Breast epithelium (tissue), 4 donors: ENCODE measurements around the gene IGSF6. TPM values are rescaled to one million over a fixed set of nuclear protein-coding genes. Genes with fewer than 3 reads are reported as not detected.
"Not testable (repeated sequence)": the region's sequence is repeated elsewhere in the genome, so short reads cannot be mapped to it uniquely, and the experiment has no call there.

Experiments
- DNase-seq, 2 donors: peaks; one replicate each; pipeline ENCODE4 v3.0.0-alpha.2; 2019; ENCODE audit warnings: low spot score in 2 of 2
- H3K27ac ChIP-seq, 2 donors: fragments of 200-600 bp; sonication (generic) in 1 of 2; one replicate each; pipeline ENCODE4 v1.5.1; 2016 to 2019; ENCODE audit warnings: mild to moderate bottlenecking in 1 of 2
- H3K27me3 ChIP-seq, 2 donors: fragments of 200-600 bp; sonication (generic) in 1 of 2; one replicate each; pipeline versions ENCODE4 v1.5.1 to v1.6.0; 2017 to 2019; ENCODE audit warnings: control low read depth in 1 of 2, mild to moderate bottlenecking in 1 of 2
- H3K36me3 ChIP-seq: fragments of 200-600 bp; one replicate; pipeline ENCODE4 v1.5.1; 2019
- H3K4me1 ChIP-seq, 2 donors: fragments of 200-600 bp; sonication (generic); one replicate each; pipeline ENCODE4 v1.5.1; 2016 to 2019; ENCODE audit warnings: control low read depth in 1 of 2
- H3K4me3 ChIP-seq, 3 donors: fragments of 200-600 bp; sonication (generic); 1 replicate in 2 of 3; 2 replicates in 1 of 3; pipeline ENCODE4 v1.5.1; 2016 to 2019; ENCODE audit warnings: mild to moderate bottlenecking in 3 of 3, moderate library complexity in 2 of 3
- H3K9me3 ChIP-seq, 2 donors: fragments of 200-600 bp; sonication (generic) in 1 of 2; one replicate each; pipeline ENCODE4 v1.5.1; 2016 to 2019; ENCODE audit warnings: control low read depth in 1 of 2
- POLR2A ChIP-seq: fragments of 450-650 bp; IDR thresholded peaks from one replicate; pipeline ENCODE4 v1.6.1; 2016; ENCODE audit warnings: antibody characterized with exemption, mild to moderate bottlenecking, moderate library complexity
- POLR2AphosphoS5 ChIP-seq, 3 donors: sonication (generic); formaldehyde crosslinking; IDR thresholded peaks; one replicate each; pipeline ENCODE4 v1.6.1; 2017; ENCODE audit warnings: antibody characterized with exemption in 3 of 3
- intact Hi-C: fragments of 100-400 bp; cut with DNase I; formaldehyde crosslinking; loops from one replicate; pipeline ENCODE4 v1.15.1; 2023; ENCODE audit warnings: low total_unique reads
- total RNA-seq, 3 donors: library from RNA; depleted of rRNA; stranded (reverse); fragments of >200 nt; gene quantifications; one replicate each; pipeline ENCODE4 v1.1.0, GENCODE V29; 2016
- TF ChIP-seq, protein P1 (sequence below), 3 donors: fragments of 450-650 bp; IDR thresholded peaks; one replicate each; pipeline ENCODE4 v1.5.1; 2016 to 2017; ENCODE audit warnings: antibody characterized with exemption in 3 of 3, mild to moderate bottlenecking in 3 of 3, moderate library complexity in 3 of 3

Gene IGSF6
- total RNA-seq, 3 donors from 2014 or later = 0.33 to 13.2 (median 6.7) TPM

DNA sequence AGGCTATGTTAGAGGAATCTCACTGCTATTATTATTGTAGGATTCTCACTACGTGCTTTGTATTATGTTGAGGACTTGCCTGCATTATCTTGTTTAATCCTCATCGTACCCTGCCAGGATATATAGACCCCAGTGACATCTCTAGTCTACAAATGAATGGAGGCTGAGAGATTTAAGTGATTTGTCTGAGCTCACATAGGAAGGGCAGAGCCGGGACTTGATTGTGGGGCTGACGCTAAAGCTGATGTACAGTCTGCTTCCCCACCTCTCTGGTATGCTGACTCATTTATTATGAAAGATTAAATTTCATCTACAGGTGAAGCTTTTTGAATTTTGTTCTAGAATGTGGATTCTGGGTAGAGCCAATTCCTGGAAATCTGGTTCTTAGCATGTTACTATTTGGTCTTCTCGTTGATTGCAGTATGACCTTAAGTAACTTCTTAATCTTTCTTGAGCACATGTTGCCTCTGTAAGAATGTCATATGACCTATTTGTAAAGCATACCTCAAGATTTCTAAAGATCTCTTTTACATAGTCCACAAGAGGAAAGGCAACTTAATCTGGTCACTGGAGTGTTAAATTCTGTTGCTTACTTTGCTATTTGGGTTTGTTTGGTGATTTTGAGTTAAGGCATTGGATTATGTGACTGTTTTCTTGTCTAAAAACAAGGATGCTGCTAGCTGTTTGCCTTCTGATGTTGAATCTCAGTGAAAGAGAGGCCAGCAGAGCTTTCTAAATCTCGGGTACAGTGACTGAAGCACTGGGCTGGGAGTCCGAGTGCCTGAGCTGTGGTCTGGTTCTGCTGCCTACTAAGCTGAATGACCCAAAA is 40.6 kb downstream of the IGSF6 start:
- intact Hi-C loops = no loop called here
- Histone ChIP-seq H3K27ac (peak overlapping the region; percentile 53 to 67), H3K4me1 (peaks cover 0 to 4% of the 10 kb centered on the region in 2 donors)

DNA sequence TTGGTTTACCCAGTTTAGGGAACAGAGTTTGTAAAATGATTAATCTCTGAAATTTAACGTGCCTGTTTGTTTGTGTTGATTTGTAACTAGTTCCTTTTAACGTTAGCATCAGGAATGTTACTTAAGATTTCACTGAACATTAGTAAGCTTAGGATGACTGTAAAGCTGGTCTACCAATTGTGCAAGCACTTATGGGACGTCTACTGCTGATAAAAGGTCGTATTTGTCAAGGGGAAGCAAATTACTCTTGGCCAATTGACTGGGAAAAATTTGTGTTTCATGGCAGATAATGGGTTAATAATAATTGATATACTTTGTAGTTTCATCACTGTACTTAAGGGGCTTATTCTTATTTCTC is 41.2 kb downstream of the IGSF6 start:
- DNase-seq = no peak
- peak overlapping the region; percentile 50 to 67 for H3K27ac ChIP-seq
- no peaks in the 10 kb centered on the region for H3K27me3 ChIP-seq
- intact Hi-C loops = no loop called here
- H3K4me3 ChIP-seq = no peak overlapping the region
- peaks cover 0 to 4% of the 10 kb centered on the region in 2 donors for H3K4me1 ChIP-seq
- TF ChIP-seq, protein P1, sequence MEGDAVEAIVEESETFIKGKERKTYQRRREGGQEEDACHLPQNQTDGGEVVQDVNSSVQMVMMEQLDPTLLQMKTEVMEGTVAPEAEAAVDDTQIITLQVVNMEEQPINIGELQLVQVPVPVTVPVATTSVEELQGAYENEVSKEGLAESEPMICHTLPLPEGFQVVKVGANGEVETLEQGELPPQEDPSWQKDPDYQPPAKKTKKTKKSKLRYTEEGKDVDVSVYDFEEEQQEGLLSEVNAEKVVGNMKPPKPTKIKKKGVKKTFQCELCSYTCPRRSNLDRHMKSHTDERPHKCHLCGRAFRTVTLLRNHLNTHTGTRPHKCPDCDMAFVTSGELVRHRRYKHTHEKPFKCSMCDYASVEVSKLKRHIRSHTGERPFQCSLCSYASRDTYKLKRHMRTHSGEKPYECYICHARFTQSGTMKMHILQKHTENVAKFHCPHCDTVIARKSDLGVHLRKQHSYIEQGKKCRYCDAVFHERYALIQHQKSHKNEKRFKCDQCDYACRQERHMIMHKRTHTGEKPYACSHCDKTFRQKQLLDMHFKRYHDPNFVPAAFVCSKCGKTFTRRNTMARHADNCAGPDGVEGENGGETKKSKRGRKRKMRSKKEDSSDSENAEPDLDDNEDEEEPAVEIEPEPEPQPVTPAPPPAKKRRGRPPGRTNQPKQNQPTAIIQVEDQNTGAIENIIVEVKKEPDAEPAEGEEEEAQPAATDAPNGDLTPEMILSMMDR (IDR thresholded peaks at IDR 0.05) = no peak
- TF ChIP-seq POLR2AphosphoS5 (IDR thresholded peaks at IDR 0.05) (no peak), POLR2A (no peak)
- no peaks in the 10 kb centered on the region for H3K9me3 ChIP-seq
- H3K36me3 ChIP-seq = no peaks in the 10 kb centered on the region

More for the DNA sequence above, 40.6 kb downstream of the IGSF6 start:
- H3K9me3 ChIP-seq = no peaks in the 10 kb centered on the region
- no peaks in the 10 kb centered on the region for H3K36me3 ChIP-seq
- H3K4me3 ChIP-seq = peak overlapping the region in 1 of 3 donors; percentile 2
- no peaks in the 10 kb centered on the region for H3K27me3 ChIP-seq
- DNase-seq = no peak
- TF ChIP-seq POLR2AphosphoS5 (IDR thresholded peaks at IDR 0.05) = no peak

DNA sequence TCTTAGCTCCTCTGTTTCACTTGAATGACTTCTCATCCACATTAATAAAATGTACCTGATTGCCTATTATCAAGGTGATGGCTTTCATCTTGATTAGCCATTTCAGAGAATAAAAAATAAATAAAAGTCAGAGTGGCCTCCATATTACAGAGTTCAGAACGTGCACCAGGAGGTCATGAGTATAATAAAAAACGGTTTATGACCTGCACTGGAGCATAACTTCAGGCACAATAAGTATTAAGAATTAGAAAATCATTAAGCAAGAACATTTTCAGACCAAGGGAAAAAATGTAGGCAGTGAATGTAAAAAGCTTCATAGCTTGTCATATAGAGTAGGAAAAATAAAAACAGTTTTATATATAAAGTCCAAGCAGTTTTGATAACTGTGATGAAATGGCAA is 41.6 kb downstream of the IGSF6 start:
- H3K27ac ChIP-seq = no peak overlapping the region
- TF ChIP-seq POLR2A (no peak), POLR2AphosphoS5 (IDR thresholded peaks at IDR 0.05) (no peak)
- TF ChIP-seq, protein P1 (IDR thresholded peaks at IDR 0.05) = no peak
- peaks cover 0 to 4% of the 10 kb centered on the region in 2 donors for H3K4me1 ChIP-seq
- no peaks in the 10 kb centered on the region for H3K9me3 ChIP-seq
- H3K4me3 ChIP-seq = no peak overlapping the region
- no peaks in the 10 kb centered on the region for H3K36me3 ChIP-seq
- no peak for DNase-seq
- no peaks in the 10 kb centered on the region for H3K27me3 ChIP-seq
- intact Hi-C loops = no loop called here

DNA sequence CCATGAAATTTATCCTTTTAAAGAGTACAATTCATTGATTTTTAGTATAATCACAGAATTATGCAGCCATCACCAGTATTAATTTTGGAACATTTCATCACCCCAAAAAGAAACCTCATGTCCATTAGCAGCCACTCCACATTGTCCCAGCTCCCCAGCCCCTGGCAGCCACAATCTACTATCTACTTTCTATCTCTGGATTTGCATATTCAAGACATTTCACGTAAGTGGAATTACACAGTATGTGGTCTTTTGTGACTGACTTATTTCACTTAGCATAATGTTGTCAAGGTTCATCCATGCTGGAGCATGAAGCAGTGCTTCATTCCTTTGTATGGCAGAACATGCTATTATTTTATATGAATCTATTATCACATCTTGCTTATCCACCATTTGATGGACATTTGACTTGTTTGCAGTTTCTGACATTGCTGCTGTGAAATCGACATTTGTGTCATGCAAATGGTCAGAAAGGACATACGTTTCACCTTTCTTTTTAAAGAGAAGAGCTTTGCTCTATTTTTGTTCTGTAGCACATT is 42.3 kb downstream of the IGSF6 start:
- Histone ChIP-seq H3K27me3 (no peaks in the 10 kb centered on the region), H3K9me3 (no peaks in the 10 kb centered on the region), H3K27ac (no peak overlapping the region), H3K36me3 (no peaks in the 10 kb centered on the region), H3K4me1 (peaks cover 0 to 4% of the 10 kb centered on the region in 2 donors), H3K4me3 (no peak overlapping the region)
- intact Hi-C loops = no loop called here
- TF ChIP-seq POLR2A (no peak), POLR2AphosphoS5 (IDR thresholded peaks at IDR 0.05) (no peak)
- DNase-seq = no peak

GRCh38 chr16:21608639-21609328 is 43.6 kb downstream of the IGSF6 start:
- no peak for DNase-seq
- TF ChIP-seq POLR2A = no peak
- TF ChIP-seq POLR2AphosphoS5 (IDR thresholded peaks at IDR 0.05) = no peak
- TF ChIP-seq, protein P1 (IDR thresholded peaks at IDR 0.05) = no peak
- Histone ChIP-seq H3K4me3 (no peak overlapping the region), H3K9me3 (no peaks in the 10 kb centered on the region), H3K27ac (no peak overlapping the region), H3K36me3 (no peaks in the 10 kb centered on the region), H3K4me1 (peaks cover 0 to 4% of the 10 kb centered on the region in 2 donors), H3K27me3 (no peaks in the 10 kb centered on the region)
- intact Hi-C loops = no loop called here

DNA sequence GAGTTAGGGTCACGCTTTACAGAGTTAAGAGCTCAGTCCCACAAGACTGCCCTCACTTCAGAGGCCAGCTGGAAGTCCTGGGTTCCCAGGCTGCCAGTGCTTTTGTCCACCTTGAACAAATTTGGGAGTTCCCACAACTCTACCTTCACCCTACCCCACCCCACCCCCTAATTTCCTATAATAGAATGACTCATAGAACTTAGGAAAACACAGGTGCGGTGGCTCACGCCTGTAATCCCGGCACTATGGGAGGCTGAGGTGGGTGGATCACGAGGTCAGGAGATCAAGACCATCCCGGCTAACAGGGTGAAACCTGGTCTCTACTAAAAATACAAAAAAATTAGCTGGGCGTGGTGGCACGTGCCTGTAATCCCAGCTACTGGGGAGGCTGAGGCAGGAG is 46.6 kb downstream of the IGSF6 start:
- H3K4me1 ChIP-seq, H3K27me3 ChIP-seq, intact Hi-C loops, H3K27ac ChIP-seq, H3K9me3 ChIP-seq, H3K36me3 ChIP-seq, H3K4me3 ChIP-seq, DNase-seq: not testable (repeated sequence)
